Urothelium cell line (cell line): ENCODE data around the gene ANO9.
"Not testable (repeated sequence)": the region's sequence is repeated elsewhere in the genome, so short reads cannot be mapped to it uniquely, and the experiment has no call there.

Source experiments
- DNase-seq: peaks from one replicate; pipeline ENCODE4 v3.0.0; 2011; ENCODE audit warnings: low spot score, mixed read lengths
- FAIRE-seq: peaks from 2 replicates; lab custom pipeline; 2011; peaks lifted over from hg19 to GRCh38; lab: Jason Lieb, UNC

ANO9 gene

GRCh38 chr11:437228-437870 is 4.5 kb downstream of the ANO9 start:
- DNase-seq, result no peak
- no peak for FAIRE-seq

GRCh38 chr11:434999-435740 is 6.6 kb downstream of the ANO9 start:
- FAIRE-seq, result peak; percentile 30
- DNase-seq, result not testable (repeated sequence)

- DNase-seq, result no peak
- no peak for FAIRE-seq
Observed at GRCh38 chr11:434496-434895, 7.3 kb downstream of the ANO9 start.

DNA sequence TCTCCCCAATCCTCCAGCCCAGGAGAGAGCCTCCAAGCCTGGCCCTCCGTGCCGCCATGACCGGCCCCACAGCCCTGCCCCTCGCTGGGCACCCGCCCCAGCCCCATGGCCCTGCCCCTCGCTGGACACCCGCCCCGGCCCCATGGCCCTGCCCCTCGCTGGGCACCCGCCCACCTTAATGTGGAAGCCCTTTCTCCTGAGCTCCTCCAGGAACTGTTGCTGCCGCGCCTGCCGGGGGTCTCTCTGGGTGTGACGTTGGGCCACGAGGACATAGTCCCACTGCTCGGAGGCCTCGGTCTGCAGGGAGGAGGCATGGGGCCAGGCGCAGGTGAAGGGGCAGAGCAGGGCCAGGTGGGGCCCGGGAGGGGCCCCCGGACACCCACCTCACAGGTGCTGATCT is 8.2 kb downstream of the ANO9 start:
- DNase-seq (no peak), FAIRE-seq (no peak)

GRCh38 chr11:433111-433510 is 8.7 kb downstream of the ANO9 start:
- FAIRE-seq (no peak), DNase-seq (no peak)

GRCh38 chr11:432501-433100 is 9.2 kb downstream of the ANO9 start:
- FAIRE-seq, result no peak

DNA sequence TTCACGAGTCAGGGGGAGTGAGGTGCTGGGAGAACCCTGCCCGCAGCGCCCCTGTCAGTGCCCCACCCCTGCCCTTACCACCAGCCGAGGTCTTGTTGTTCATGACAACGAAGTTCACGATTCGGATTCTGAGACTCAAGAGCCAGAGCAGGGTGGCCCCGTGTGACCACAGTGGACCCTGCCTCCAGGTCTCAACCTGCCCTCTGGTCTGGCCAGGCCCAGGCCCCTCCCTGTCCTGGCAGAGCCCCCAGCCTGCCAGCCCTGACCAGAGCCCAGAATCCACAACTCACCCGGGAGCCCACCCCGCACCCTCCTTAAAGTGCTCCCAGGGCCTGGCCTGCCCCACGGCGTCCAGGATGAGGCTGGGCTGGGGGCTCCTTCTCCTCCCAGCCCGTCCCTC is 9.9 kb downstream of the ANO9 start:
- no peak for FAIRE-seq
- DNase-seq, result no peak

More at GRCh38 chr11:432501-433100, 9.2 kb downstream of the ANO9 start:
- DNase-seq, result no peak

- DNase-seq, result no peak
- no peak for FAIRE-seq
Observed at GRCh38 chr11:429931-430456, 11.8 kb downstream of the ANO9 start.

DNA sequence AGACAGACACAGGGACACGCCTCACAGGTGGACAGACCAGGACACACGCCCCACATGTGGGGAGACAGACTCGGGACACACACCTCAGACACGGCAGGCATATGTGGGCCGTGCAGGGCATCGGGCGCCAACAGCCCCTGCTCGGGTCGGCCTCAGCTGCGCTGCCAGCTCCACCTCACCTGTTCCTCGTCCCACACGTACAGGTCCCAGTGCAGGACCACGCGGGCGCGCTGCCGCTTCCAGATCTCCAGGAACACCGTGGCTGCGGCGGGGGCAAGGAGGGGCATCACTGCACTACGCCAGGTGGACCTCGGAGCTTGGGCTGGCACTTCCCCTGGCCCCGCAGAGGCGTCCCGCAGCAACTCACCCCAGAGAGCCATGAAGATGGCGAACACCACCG is 12.4 kb downstream of the ANO9 start:
- FAIRE-seq (no peak), DNase-seq (no peak)

DNA sequence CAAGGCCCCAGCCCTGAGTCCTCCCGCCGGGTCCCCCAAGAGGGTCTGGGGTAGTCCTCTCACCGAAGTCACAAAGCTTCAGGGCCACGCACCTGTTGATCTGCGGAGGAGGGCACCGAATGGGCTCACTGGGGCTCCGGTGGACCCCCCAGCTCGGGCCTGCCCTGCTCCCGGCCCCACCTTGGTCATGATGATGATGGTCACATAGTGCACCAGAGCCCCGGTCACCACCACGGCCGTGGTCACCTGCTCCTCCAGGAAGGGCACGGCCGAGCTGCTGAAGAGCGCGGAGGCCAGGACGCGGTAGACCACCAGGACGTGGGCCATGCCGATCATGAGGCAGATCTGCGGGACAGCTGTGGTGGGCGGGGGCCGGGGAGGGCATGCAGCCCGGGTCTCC is 13.5 kb downstream of the ANO9 start:
- FAIRE-seq (no peak), DNase-seq (no peak)

GRCh38 chr11:426851-427250 is 15.0 kb downstream of the ANO9 start:
- no peak for DNase-seq
- no peak for FAIRE-seq

GRCh38 chr11:425301-425700 is 16.5 kb downstream of the ANO9 start:
- no peak for FAIRE-seq
- no peak for DNase-seq

GRCh38 chr11:424766-425165 is 17.0 kb downstream of the ANO9 start:
- not testable (repeated sequence) for DNase-seq, FAIRE-seq

DNA sequence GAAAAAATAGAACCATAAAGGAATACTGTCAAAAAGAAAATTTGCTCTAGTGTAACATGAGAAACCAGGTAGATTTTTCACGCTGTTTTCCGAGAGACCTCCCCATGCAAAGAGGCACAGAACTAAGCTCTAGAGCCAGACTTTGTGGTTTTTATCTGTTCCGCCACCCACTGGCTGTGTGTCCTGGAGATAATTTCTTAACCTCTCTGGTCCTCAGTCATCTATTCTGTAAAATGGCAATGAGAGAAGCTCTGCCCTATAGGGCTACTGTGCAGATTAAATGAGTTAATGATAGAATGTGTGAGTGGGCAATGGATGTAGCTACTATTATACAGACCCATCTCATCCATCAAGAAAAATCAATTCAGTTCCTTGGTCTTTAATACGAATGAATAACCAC is 17.6 kb downstream of the ANO9 start:
- DNase-seq, result no peak
- FAIRE-seq, result no peak

DNA sequence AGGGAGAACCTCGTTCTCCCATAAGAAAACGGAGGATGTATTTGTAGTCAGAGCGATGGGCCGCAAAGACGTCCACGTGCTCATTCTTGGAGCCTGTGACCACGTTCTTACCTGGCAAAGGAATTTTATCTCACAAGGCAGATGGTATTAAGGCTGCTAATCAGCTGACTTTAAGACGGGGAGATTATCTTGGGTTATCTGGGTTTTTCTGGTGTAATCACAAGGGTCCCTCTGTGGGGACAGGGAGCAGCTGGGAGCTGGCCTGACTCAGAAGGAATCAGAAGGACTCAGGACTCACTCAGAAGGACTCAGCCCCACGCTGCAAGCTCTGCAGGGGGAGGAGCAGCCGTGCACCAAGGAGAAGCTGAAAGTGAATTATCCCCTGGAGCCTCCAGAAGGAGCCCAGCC is 19.6 kb downstream of the ANO9 start:
- DNase-seq, result no peak
- no peak for FAIRE-seq

GRCh38 chr11:420911-421321 is 20.9 kb downstream of the ANO9 start:
- no peak for FAIRE-seq
- no peak for DNase-seq

GRCh38 chr11:420054-420910 is 21.5 kb downstream of the ANO9 start:
- DNase-seq, result no peak
- no peak for FAIRE-seq

DNA sequence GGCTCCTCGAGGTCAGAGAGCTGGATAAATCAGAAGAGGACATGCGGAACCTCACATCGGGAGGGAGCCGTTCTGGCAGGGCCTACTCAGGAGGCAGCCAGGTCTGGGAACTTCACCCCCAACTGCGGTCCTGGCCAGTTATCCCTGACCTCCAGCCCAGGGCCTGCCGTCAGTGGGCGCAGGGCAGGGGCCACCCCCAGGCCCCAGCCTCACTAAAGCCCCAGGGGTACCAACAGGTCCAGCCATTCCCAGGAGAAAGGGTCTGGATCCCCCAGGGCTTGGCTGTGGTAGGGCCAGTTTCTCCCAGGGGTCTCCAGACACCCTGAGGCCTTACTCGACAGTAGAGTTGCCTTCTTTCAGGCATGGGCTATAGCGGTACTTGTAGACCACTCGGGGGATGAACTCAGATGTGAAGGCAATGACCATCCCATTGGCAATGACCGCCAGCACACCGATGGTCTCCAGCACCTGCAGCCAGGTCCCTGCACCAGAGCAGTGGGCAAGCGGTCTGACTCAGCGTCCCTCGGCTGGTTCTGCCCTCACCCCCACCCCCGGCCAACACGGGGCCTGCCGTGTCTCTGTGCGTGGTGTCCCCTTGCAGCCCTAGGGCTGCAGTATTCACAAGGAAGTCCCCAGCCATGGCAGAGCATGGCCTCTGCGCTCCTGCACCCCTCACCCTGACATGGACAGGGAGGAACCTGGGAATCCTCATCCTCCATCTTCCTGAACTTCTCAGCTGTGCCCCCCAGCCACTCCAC is 22.4 kb downstream of the ANO9 start:
- no peak for DNase-seq
- no peak for FAIRE-seq

GRCh38 chr11:418343-419247 is 23.2 kb downstream of the ANO9 start:
- FAIRE-seq, result no peak

More at GRCh38 chr11:418343-419247, 23.2 kb downstream of the ANO9 start:
- DNase-seq, result no peak
